GM19240 (cell line): ENCODE data around the gene AKT1.
"Not testable (repeated sequence)": the region's sequence is repeated elsewhere in the genome, so short reads cannot be mapped to it uniquely, and the experiment has no call there.

Source experiments
- DNase-seq: peaks from one replicate; pipeline ENCODE4 v3.0.0; 2011; ENCODE audit warnings: low spot score; ENCODE audit not compliant: insufficient read length

Gene AKT1

DNA sequence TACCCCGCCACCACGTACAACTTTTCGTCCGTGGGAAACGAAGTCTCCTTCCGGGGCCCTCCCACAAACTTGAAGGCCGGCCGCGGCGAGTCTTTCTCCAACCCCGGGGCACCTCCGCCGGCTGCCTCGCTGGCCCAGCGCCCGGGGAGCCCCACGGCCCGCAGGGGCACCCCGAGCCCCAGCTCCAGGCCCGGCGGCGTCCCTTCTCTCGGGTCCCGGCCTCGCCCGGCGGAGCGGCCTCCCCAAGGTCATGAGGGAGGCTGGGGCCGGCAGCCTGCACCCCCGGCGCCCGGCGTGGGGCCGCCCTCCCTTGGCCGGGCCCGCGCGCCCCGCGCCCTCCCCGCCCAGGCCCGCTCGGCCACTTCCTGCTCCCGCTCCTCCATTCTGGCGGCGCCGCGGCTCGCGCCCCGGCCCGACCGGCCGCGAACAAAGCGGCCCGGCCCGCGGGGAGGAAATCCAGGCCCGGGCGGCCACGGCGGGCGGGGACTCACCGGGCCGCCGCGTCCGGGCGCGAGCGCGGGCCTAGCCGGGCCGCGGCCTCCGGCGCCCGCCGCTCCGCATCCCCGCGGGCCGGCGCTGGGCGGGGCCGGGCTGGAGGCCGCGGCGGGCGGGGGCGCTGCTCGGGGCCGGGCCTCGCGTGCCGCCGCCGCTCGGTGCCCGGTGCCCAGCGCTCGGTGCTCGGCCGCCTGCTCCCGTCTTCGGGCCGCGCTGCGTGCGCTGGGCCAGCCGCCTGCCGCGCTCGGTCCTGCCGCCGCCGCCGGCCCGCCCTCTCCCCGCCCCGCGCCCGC lies at the start of gene AKT1:
Gene AKT1, minus strand, starts transcription at position 756 of the 788 bp plus-strand sequence. CDS start 3,105 bp downstream, outside the sequence.
- DNase-seq: peak; percentile 76

GRCh38 chr14:104845033-104845666 lies 49.6 kb upstream of the AKT1 start:
- DNase-seq: no peak

DNA sequence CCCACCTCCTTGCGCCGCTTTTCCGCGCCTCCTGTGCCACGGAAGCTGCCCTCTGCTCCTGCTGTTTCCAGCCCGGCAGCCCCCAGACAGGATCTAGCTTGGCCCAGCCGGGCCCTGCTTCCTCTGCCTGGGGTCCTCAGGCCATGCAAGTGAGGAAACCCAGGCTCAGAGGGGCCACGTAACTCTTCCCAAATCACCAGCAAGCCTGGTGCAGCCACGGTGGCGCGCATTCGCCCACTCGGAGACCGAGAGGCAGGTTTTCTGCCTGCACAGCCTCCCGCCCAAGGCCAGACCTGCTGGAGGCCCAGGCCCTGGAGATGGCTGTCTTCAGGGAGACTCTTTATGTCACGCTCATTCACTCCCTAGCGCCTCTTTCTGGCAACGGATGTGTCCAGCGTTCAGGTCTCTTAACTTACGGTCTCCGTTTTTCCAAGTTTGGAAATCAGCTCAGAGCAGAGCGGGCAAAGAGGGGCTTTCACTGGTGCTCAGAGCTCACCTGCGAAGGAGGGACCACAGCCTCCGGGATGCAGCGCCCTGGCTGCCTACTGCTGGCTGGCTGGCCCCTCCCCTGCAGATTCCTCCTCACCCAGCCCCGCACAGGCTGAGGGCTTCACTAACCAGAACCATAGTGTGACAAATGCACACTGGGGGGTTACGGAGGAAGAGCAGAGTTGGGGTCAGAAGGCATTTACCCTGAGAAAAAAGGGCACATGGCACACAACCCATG lies 48.9 kb upstream of the AKT1 start:
- DNase-seq: no peak

- DNase-seq: no peak
These were observed 48.1 kb upstream of the AKT1 start for GRCh38 chr14:104843442-104844305.

DNA sequence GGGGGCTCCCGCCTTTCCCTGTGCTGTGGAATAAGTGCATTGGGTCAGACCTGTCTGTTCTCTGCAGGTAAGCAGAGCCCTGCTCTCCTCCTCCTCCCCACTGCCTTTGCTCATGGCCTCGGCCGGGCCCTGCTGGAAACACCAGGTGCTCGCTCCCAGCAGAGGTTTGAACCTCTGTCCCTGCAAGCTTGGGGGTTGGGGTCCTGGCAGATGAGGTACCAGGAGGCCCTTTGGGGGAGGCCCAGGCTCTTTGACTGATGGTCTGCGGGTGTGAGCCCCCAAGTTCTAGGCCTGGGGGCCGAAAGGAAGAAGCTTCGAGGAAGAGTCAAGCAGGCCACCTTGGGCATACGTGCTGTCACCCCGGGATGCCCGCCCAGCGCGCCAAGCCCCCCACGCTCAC lies 47.5 kb upstream of the AKT1 start:
- DNase-seq: no peak

DNA sequence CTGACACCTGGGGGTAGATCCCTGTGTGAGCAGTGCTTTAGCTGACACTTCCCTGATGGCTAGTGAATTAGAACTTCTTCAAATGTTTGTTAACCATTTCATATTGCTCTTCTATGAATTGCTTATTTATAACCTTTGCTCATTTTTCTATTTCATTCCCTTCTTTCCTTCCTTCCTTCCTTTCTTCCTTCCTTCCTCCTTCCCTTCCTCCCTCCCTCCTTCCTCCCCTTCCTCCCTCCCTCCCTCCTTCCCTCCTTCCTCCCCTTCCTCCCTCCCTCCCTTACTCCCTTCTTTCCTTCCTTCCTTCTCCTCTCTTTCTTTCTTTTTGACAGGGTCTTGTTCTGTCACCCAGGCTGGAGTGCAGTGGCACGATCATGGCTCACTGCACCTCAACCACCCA lies 46.2 kb upstream of the AKT1 start:
- DNase-seq: no peak

- not testable (repeated sequence) for DNase-seq
These were observed 40.8 kb upstream of the AKT1 start for GRCh38 chr14:104836171-104836935.

- DNase-seq: no peak
These were observed 35.2 kb upstream of the AKT1 start for GRCh38 chr14:104830781-104831180.

DNA sequence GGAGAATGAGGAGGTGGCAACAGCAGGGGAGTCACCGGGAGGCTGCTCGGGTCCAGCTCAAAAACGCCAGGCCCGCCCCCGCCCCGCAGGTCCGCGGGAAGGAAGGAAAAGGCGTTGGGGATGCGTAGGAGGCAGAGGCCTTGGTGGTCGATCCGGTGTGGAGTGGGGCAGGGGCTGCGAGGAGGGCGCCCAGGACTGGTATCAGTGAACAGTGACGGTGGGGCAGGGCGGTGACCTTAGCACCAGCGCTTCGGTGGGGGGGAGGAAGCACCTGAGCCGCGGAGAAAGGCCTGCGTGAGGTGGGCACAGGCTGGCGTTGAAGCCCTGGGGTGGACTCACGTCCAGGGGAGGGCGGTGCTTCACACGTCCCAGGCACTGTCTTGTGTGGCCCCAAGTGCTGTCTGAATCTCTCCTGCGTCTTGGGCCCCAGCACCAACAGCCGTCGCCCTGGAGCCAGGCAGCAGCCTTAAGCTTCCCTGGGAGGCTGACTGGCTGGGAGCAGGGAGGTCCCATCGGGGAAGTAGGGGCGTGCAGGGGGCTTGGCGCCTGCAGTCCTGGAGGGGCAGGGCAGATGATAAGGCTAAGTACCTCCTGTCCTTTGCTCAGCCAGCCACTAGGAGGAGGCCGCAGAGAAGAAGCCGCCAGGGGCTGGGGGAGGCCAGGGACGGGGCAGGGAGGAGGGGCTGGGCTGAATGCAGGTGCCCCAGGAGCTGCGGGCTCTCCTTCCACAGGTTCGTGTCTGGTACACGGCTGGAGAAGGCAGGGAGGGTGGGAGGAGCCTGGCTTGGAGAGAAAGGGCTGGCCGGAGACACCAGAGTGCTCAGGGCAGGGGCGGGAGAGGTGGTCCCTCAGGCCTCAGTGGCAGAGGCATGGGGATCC lies 31.9 kb upstream of the AKT1 start:
- peak; percentile 56 for DNase-seq

GRCh38 chr14:104826861-104827176 lies 31.3 kb upstream of the AKT1 start:
- DNase-seq: no peak

GRCh38 chr14:104826189-104826860 lies 30.8 kb upstream of the AKT1 start:
- DNase-seq: peak; percentile 83

GRCh38 chr14:104824353-104824997 lies 28.9 kb upstream of the AKT1 start:
- DNase-seq: no peak

GRCh38 chr14:104822821-104823615 lies 27.5 kb upstream of the AKT1 start:
- DNase-seq: no peak

DNA sequence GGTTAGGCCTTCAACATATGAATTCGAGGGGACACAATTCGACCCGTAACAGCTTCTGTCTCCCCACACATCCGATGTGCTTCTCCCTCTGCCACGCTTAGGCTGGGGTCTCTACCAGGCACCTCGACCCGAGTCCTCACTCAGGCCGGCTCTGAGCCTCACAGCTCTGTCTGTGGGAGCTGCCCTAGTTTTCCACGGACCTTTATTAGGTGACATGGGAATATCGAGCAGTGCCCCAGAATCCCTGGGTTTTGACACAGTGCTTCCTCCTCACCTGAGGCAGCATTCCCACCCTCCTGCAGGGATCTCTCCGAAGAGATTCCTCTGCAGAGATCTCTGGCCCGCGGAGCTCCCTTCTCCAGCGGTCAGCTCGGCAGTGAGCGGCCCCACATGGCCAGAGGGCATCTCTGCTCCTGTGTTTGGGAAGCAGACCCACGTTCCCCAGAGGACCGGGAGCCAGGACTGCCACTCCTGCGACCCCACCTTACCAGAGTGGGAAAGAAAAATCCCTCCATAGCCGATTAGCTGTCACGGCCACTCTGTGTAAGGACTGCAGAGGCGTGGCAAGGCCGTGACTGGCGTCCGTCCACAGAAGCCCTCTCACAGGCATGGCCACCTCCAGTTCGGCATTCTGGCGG lies 26.5 kb upstream of the AKT1 start:
- no peak for DNase-seq

GRCh38 chr14:104821229-104821945 lies 25.8 kb upstream of the AKT1 start:
- DNase-seq: no peak

DNA sequence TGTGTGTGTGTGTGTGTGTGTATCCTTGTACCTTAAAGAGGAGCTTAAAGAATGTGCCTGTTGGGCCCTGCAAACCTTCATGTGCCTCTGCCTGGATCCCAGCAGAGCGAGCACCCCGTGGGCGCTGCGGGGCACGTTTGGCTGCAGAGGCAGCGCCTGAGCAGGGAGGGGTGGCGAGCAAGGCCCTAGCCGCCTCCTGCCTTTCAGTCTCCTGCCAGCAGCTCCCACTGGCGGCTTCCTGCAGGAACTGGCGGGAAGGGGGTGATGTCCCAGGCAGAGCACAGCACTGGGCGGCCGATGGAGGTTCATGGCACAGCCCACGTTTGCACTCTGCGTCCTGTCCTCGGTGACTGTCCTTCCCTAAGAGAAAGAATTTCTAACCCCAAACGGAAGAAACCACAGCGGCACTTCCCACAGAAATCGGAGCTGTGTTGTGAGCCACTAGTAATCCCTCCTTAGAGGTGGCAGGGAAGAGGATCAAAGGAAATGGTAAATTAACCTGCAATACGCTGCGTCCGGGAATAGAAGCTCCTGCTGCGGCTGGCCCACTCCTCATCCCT lies 25.2 kb upstream of the AKT1 start:
- no peak for DNase-seq
